ENCODE results near the gene TMEM62.

- TF ChIP-seq CTCF (optimal IDR thresholded peaks at IDR 0.05 in 1 of 3, IDR thresholded peaks at IDR 0.05 in 1 of 3, conservative IDR thresholded peaks at IDR 0.05 in 1 of 3; ENCODE audit: extremely low read depth in 1 of 3, insufficient read depth in 2 of 3, low read length in 3 of 3): no peak
- no peak for TF ChIP-seq EZH2 (IDR thresholded peaks at IDR 0.05; ENCODE audit: low read length)
Observed at GRCh38 chr15:43094416-43095030, 38.9 kb upstream of the TMEM62 start.
